G401.6 (cell line): ENCODE results near the gene ARSB.
"Not testable (repeated sequence)": the region's sequence is repeated elsewhere in the genome, so short reads cannot be mapped to it uniquely, and the experiment has no call there.

Source experiments
- FAIRE-seq: peaks from 2 replicates; lab custom pipeline; 2012; peaks lifted over from hg19 to GRCh38; lab: Jason Lieb, UNC

The ARSB gene

DNA sequence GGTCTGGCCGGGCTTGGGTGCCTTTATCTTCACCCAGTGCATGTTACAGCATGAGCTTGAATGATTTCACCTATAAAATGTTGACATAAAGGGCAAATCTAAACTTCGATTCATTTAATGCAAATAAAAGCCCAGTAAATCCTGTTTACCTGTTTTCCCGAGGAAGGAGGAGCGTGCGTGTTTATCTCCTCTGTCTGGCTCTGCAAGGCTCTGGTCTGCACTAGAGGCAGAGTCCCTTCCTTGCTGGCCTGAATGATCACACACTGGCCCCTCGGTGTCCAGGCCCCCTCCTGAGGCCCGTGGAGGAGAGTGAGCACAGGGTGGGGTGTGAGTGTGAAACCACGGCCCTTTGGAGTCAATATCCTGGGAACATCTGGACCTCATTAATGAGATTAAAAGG lies 211.5 kb downstream of the ARSB start:
- FAIRE-seq, result no peak

DNA sequence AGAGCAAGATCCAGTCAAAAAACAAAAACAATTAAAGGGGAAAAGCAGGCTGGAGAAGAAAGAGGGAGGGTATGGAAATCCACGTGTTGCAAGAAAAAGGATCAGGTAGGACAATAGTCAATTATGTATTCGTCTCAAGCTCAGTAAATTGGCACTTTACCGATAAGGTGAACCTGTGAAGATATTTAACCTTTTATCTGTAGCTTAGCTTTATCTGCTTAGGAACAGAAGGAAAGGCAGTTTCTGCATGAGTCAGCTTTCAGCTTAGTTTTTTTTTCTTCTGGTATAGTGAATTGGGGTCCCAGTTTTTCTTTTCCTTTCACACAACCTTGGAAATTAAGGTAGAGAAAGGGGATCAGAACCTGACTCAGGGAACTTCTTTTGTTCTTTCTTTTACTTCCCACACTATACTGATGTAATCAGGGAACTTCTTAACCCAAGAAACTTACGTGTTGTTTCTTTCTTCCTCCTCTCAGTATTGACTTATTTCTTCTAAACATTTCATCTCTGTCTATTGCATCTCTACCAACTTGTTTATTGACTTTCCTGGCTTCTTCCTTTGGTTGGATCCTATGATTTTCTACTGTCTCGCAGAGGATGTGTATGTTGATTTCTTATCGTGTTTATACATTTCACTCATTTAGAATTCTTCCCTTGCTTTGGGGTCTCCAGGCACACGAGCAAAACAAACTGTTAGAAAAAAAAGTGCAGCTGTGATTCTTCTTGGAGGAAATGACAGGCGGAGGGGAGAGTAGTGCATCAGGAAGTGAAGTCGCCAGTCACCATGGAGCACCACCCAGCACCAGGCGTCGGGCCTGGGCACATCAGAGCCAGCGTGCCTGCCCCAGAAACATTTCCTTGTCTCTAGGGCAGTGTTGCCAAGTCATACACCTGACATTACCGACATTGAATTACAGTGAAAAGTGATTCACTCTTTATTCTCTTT lies 213.6 kb downstream of the ARSB start:
- FAIRE-seq, result no peak

DNA sequence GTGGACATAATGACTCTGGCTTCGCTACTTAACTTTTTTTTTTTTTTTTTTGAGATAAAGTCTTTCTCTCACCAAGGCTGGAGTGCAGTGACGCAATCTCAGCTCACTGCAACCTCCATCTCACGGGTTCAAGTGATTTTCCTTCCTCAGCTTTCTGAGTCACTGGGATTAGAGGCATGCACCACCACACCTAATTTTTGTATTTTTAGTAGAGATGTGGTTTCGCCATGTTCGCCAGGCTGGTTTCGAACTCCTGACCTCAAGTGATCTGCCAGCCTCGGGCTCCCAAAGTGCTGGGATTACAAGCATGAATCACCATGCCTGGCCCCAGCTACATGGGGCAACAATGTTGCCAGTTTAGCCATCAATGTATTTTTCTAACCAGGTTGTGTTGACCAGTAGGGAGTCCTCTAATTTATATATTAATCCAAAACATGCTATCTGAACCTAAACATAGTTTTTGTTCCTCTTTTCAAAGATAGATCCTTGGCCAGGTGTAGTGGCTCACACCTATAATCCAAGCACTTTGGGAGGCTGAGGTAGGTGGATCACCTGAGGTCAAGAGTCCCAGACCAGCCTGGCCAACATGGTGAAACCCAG lies 216.2 kb downstream of the ARSB start:
- FAIRE-seq, result no peak

DNA sequence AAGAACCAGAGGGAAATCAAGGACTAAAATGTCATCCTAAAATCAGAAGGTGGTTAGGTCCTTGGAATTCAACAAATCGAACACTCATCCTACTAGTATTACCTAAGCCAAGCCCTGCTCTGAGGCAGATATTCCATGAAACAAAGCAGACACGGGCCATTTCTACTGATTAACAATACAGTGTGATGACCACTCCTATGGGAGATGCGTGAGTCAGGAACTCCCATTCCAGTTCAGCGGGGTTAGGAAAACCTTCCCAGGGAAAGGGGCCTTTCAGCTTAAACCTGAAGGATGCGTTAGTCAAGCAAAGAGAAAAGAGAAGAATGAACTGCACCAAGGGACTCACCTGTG lies 218.7 kb downstream of the ARSB start:
- no peak for FAIRE-seq

DNA sequence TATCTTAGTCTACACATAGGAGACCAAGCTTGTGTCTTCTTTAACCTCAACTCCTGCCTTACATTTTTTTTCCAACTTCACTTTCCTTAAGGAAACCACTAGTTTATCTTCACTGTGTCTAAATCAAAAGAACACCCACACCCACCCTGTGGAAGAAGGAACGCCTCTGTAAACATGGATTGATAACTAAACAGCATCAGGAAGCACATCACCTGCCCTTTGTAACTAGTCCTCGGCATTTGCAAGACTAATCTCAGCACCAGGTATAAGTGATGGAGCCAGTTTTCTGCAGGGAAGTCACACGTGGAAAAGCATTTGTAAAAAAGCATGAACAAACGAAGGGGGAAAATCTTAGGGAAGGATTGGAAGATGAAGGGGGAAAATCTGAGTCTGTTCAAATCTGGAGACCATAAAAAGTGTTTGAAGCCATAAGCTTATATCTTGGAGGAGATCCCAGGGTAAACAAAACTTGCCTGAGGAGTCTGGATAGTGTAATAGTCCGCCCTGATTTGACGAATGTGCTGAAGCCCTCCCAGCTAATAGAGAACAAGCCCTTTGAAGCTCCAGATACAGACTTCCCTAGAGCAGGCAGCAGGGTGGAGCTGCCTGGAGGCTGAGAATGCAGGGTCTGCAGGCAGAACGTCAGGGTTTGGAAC lies 219.2 kb downstream of the ARSB start:
- FAIRE-seq, result no peak

DNA sequence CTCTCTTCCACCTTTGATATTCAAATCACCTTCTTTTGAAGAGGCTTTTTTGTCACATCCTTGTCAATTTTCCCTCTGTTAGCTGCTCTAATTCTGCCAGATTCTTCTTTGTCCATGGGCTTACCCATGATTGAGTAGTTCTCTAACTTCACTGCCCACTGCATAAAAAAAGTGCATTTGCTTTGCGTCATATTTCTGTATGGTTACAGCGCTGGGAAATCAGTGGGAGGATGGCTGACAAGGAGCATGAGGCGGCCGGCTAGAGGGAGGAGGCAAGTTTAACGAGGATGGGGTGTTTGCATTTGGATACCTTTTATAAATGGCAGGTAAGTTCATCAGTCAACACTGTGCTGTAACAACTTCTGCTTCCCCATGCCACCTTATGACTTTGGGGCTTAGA lies 220.0 kb downstream of the ARSB start:
- FAIRE-seq, result no peak

DNA sequence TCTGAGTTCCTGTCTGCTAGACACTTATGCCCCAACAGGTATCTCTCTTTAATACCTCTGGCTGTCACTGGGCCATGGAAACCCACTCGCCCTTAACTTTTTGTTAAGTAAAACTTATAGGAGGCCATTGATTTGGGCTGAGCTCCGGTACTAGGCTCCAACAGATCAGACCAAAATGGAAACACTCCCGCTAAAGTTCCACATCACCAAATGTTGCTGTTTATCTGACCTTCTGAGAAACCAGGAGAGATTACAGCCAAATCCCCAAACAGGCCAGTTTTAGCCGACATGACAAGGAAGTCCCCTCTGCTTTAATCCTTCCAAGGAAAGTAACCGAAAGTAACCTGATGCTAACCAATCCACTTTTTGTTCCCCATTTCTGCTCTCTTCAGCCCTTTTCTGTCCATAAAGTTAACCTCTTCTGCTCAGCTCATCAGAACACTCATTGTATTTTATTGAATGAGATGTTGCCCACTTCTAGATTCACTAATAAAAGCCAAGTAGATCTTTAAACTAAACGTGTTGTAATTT lies 221.4 kb downstream of the ARSB start:
- no peak for FAIRE-seq

DNA sequence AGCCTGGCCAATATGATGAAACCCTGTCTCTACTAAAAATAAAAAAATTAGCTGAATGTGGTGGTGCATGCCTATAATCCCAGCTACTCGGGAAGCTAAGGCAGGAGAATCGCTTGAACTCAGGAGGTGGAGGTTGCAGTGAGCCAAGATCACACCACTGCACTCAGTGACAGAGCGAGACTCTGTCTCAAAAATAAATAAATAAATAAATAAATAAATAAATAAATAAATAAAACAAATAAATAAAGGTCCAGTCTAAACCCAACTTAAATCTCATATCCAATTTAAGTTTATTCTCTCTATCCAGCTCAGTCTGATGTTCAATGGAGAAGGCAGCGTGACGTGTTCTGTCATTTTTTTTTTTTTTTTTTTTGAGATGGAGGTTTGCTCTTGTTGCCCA lies 222.4 kb downstream of the ARSB start:
- FAIRE-seq, result not testable (repeated sequence)

DNA sequence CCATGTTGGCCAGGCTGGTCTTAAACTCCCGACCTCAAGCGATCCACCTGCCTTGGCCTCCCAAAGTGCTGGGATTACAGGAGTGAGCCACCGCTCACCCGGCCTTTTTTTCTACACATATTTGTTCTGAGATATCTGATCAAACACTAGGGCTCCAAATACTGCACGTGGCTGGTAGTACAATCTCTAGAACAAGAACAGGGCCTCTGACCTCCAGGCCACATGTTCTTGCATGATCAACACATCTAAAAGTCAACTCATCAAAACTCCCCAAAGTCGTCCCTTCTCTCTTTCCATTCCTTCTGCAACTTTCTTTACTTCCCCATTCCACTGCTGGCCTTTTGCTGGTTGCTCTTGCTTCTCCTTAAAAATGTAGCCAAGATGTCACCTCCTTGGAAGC lies 223.3 kb downstream of the ARSB start:
- no peak for FAIRE-seq

DNA sequence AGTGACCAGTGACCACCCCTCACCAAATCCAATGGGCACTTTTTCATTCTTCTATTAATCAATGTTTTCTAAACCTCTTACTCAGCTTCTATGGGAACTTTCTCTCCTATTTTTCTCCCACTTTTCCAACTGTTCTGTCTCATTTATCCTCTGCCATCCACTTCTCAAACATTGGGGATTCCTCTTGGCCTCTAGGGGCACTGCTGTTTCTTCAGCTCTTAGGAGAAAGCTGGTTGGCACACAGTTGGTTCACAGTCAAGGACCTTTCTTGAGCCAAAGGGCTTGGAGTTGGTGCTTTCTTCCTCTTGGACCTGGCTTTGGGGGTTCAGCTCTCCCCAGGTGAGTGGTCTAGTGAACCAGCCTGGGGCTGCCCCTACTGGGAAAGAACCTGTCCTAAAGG lies 224.3 kb downstream of the ARSB start:
- FAIRE-seq, result no peak

DNA sequence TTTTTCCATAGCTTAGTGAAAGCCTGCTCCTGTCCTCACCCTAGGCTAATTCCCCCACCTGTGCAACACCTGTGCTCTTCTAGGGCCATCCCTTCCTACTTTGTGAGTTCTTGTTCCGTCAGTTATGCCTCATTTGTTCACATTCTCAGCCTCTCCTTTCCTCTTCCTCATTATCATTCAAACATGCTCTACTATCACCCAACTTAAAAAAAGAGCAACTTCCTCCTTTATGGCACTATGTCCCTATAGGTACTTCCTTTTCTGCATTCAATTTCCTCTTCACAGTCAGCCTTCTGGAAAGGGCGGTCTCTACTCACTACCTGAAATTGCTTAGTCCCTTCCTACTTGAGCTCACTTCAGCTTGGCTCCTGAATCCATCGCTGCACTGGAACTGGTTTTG lies 224.7 kb downstream of the ARSB start:
- no peak for FAIRE-seq

DNA sequence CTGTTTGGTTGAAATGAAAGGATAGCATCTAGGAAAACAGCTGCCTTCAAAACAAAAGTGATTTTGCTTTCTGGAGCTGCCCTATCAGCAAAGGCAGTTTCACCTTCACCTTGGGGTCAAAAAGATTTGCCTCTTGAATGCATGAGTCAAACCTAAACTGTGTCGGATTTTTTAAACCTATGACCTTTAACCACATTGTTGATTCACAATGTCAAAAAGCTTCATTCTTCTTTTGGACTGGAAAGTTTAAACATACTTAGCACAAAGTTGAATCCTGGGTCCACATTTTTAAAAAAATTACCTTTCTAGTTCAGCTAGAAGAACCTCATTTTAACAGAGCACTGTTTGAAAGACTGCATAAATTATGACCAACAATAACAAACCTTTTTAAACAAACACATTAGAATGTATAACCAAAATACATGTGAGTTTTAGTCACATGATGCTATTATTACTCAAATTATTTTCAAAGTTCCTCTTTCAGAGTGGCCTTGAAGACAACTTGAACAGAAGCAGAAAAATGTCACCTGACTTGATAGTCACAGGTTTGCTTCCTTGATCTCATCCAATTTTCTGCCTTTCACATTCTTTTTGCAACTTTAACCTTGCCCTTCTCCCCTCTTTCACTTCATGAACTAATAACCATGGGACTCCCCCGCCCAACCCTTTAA lies 226.8 kb downstream of the ARSB start:
- FAIRE-seq, result no peak

DNA sequence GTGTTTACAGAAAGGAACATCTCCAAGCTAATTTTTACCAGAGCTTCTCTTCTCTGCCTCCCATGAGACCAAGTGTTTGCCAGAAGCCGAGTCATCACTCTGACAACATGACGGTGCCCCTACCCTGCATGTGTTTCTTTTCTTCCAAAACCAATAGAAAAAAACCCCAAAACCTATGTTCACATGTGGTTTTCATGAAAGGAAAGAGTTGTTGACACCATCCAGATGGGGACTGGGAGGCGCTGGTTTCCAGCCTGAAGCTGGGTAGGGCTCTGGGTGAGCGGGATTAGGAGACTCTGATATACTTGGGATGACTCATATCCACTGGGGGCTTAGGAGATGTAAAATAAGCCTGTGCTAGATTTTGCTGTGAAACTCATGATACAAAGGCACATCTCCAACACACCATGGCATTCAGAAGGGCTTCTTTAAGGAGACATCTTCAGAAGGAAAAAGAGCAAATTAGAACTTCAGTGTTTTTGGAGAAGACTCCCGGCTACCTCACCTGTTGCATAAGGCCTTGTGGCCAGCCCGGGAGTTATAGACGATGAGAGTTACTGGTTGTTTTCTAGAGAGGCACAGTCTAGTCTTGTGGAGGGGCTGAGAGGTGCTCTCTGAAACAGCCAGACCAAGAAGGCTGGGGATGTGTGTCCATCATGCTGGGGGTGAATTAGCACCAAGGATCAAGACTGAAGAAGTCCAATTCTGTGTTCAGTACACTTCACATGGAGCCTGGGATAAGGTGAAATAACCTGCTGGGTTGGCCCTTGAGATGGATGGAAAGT lies 227.6 kb downstream of the ARSB start:
- FAIRE-seq, result no peak

DNA sequence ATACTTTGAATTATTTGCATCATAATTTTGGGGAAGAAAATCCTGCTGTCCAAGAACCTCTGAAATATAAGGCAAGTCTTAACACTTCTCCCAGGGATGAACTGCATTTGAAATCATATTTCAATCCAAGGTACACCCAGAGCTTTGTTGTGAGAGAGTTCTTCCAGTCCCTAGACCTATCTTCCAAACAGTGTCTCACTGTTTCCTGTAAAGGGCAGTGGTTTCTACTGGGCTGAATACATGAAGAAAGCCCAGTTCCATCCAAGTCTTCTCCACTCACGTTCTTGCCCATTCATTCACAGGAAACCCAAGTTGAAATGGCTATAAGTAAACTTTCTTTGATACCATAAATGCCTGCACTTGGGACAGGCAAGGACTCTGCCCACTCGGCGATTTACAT lies 228.3 kb downstream of the ARSB start:
- no peak for FAIRE-seq

DNA sequence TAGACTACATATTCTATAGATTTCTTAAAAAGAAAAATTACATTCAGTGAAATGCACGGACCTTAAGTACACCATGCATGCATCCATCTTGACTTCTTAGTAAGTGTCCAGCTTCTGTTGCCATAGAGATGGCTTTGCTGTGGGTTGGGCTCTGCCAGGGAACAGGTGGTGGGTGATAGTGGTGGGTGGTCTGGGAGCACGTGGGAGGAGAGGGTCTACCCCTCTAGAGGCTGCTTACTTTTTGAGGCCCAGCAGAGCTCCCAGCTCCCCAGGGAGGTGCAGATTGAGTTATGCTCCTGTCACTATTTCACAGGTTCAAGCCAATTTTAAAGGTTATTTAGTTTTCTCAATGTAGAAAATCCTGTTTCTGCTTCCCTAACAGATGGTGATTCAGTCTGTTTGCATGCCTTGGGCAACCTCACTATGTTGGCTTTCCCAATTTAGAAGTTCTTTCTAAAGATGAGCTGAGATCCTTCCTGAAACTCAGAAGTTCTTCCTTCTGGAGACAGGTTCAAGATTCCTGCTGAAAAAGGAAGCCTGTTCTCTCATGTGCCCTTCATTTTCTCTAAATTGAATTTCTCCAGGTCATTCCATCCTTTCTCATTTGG lies 229.2 kb downstream of the ARSB start:
- no peak for FAIRE-seq

DNA sequence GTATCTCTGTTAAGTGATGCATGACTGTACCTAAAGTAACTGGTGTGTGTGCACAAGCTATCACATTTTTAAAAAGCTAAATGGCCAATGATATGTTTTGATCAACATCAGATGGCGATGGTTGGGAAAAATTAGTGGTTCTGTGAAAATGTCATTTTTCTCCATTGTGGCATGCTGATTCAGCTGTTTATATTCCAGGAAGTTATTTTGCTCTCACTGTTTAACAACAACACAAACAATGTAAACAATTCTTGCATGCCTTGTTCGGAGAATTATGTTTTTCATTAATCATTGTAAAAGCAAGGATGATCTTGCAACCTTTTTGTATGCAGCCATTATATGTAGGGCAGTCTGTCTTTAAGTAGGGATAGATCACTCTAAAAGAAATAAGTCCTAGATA lies 230.5 kb downstream of the ARSB start:
- no peak for FAIRE-seq

DNA sequence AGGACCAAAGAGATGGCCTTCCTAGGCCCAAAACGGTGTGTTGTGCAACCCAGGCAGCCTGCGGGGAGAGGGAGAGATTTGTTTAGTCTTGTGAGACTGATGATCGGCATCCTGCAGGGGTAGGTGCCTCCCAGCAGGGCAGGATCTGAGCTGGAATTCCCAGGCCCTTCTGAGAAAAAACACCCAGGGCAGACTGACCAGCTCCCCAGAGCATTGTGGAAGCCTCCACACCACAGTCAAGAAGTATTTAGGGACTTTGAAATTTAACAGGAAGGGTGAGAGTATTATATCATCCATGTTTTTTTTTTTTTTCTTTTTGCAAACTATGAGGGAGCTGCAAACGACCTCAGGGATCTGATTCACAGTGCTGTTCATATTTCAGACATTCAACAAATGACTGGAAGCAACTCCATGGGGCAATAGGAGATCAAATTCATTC lies 232.0 kb downstream of the ARSB start:
- FAIRE-seq, result no peak

DNA sequence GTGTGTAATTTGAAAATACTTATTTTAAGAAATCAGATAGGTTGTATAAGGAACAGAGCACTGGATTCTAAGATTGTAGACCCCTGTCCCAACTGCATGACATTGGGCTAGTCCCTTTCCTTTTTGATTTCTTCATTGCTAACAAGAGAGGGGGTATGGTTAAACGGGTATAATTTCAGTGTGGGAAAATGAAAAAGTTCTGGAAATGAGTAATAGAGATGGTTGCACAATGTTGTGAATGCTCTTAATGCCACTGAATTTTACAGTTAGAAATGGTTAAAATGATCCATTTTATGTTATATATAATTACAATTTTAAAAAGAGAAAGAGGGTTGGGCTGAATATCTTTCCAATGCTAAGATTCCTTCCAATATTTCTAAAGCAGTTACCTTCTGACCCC lies 233.2 kb downstream of the ARSB start:
- FAIRE-seq, result no peak

DNA sequence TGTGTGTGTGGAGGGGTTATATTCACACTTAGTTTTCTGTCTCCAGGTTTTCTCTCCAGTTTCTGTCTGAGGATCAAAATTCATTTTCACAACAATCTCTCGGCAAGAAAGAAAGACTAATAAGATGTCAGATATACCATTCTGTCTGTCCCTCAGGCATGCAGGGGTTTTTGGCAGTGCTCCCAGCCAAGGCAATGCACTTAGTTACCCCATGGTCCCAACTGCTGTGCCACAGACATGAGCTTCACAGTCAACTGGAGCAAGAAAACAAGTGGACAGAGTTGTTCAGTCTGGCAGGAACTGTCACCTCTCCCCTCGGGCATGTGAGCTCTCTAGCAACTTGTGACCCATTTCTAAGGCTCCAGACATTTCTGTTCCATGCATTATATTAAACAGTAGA lies 234.8 kb downstream of the ARSB start:
- FAIRE-seq, result no peak

DNA sequence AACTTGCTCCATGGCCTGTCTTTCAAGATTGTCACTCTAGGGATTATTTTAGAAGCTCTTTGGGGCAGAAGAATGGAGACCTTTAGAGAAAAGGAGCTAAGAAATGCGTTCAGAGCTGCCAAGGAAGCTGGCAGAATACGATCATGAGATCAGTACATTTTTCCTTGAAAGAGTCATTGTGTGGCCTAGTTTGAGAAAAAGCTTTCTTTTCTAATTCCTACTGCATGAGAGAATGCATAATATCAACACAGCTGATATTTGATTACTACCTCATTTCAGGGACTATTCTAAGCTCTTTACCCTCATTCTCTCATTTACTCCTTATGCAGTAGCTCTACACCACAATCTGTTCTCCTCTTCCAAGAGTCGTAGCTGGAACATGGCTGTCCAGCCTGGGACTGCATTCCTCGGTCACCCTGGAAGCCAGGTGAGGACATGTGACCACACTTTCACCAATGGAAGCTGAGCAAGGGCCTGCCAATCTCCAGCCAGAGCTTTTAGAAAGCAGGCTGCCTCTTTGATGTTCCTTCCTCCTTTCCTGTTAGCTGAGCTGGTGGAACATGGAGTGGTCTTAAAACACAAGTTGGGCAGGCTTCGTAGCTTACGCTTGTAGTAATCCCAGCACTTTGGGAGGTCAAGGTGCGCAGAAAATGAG lies 237.3 kb downstream of the ARSB start:
- FAIRE-seq, result no peak

DNA sequence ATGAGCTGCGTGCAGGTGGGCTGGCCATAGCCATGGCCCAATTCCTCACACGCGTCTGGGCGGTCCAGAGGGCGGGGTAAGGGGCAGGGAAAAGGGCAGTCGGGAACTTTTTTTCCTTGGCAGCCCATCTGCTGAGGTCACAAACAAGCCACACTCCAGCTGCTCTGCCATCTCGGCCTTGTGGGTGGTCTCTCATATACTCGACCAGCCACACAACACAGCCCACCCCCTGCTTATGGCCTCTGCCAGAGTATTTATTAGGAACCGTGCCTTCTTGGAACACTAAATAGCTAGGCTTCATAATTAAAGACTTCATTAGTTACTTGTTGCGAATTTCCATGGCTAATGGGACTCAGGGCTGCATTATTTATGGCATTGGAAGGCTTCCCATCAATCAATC lies 238.1 kb downstream of the ARSB start:
- FAIRE-seq, result no peak
